ENCODE results near the gene POLRMT.
"Not testable (repeated sequence)": the region's sequence is repeated elsewhere in the genome, so short reads cannot be mapped to it uniquely, and the experiment has no call there.

The POLRMT gene

DNA sequence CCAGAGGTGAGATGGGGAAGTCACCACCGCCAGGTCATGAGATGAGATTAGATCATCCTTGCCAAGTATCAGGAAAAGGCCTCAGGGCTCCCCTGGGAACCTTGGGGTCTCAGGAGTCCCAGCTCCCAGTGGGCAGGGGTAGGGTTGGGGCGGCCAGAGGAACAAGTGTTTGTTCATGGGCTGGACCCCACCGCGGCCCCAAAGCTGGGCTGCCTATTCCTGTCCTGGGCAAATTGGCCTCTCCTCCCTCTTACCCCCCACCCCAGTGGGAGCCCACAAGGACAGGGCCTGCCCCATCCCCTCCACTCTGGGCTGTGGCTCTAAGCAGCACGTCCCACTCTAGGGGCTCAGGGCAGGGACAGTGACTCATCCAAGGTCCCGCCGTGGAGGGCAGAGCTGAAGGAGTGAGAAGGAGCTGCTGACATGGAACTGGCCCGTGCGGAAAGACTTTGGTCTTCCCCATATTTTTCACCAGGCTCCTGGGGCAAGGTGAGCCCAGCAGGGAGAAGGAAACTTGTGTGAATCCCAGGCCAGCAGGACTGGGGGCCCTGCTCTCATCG lies 47.7 kb downstream of the POLRMT start:
- no peak for TF ChIP-seq ZNF274 (IDR thresholded peaks at IDR 0.05; ENCODE audit: low read depth, low read length)
- H3K4me3 ChIP-seq (ENCODE audit: low read length), result no peak overlapping the region

DNA sequence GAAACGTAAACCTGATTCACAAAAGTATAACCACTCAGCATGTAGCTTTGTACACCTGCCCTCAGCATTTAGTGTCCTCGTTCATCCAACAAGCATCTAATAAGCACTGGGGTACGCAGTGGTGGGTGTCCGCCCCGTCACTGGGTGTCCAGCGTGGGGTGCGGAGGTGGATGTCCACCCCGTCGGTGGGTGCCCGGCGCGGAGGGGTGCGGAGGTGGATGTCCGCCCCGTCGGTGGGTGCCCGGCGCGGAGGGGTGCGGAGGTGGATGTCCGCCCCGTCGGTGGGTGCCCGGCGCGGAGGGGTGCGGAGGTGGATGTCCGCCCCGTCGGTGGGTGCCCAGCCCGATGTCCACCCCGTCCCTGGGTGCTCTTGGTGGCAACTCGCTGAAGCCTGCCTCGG lies 48.2 kb downstream of the POLRMT start:
- not testable (repeated sequence) for H3K4me3 ChIP-seq (ENCODE audit: low read length)

DNA sequence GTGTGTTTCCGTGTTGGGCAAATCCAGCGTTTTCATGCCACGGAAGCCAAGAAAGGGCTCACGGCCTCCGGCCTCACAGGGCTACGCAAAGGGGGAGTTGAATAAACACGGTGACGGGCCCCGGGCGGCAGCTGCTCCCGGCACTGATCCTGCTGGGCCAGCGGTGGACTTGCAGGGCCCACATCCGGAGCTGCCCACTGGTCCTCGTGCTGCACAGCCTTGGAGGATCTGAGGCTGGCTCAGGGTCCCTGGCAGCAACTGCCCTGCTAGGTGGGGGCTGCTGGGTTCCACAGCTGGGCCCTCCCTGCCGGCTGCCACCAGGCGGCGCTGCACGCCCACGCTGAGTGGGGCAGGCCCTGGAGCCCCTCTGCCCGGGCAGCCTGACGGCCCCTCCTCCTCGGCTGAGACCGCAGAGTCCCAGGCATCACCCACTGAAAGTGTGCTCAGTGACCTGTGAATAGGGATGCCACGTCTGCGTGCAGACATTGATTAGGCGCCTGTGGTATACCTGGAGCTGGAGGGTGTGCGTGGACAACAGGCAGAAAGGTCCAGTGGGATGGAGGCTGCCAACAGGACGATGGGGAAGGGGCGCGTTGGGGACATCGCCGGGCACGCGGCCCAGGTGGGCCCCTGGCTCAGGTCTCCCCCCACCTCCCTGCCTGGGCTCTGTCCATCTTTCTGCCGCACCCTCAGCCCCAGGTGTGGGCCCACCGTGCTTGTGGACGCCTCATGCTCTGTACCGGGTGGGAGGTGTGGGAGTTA lies 48.9 kb downstream of the POLRMT start:
- no peak for TF ChIP-seq ZNF274 (IDR thresholded peaks at IDR 0.05; ENCODE audit: low read depth, low read length)
- no peak overlapping the region for H3K4me3 ChIP-seq (ENCODE audit: low read length)

DNA sequence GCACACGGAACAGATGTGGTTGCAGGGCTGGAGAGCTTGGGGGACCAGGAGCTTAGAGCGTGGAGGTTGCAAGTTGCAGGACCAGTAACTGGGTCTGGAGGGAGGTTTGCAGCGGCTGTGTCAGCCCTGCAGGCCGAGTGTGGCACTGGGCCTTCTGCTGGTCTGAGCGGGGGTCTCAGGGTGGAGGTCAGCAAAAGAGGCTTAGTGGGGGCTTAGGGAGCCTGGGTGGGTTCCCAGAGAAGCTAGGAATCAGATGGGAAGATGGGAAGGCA lies 49.4 kb downstream of the POLRMT start:
- no peak for TF ChIP-seq ZNF274 (IDR thresholded peaks at IDR 0.05; ENCODE audit: low read depth, low read length)

DNA sequence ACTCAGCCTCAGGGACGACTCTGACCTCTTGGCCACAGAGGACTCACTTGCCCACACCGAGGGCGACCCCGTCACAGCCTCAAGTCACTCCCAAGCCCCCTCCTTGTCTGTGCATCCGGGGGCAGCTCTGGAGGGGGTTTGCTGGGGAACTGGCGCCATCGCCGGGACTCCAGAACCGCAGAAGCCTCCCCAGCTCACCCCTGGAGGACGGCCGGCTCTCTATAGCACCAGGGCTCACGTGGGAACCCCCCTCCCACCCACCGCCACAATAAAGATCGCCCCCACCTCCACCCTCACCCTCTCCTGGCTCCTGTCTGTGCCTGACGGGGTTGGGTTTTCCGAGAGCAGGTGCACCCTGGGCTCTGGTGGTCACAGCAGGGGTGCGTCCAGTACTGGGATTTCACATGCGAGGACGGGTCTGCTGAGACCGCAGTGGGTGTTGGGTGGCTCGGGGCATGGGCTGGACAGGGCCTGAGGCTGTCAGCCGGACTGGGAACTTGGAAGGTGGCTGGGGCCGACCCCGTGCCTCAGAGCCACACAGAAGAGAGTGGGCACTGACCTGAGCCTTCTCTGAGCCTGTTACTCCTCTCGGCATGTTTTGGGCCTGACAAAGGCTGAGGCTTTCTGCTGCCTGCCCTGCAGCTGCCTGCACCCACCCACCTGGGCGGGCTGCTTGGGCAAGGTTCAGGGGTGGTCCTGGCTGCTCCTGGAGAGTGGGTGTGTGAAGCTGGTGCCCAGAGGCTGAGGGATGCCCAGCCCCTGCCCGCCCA lies 50.0 kb downstream of the POLRMT start:
- TF ChIP-seq ZNF274 (IDR thresholded peaks at IDR 0.05; ENCODE audit: low read depth, low read length), result no peak

More for the DNA sequence above, 49.4 kb downstream of the POLRMT start:
- H3K4me3 ChIP-seq (ENCODE audit: low read length), result no peak overlapping the region

DNA sequence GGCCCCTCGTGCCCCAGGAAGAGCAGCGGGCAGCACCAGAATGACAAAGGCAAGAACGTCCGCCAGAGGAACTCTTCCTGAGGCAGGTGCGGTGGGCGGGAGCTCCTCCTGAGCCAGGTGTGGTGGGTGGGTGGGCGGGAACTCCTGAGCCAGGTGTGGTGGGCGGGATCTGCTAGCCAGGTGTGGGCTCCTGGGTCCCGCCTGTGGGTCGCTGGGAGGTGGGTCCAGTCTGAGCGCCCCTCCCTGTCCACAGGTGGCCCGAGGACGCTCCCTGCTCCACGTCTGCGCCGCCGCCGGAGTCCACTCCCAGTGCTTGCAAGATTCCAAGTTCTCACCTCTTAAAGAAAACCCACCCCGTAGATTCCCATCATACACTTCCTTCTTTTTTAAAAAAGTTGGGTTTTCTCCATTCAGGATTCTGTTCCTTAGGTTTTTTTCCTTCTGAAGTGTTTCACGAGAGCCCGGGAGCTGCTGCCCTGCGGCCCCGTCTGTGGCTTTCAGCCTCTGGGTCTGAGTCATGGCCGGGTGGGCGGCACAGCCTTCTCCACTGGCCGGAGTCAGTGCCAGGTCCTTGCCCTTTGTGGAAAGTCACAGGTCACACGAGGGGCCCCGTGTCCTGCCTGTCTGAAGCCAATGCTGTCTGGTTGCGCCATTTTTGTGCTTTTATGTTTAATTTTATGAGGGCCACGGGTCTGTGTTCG lies 50.7 kb downstream of the POLRMT start:
- TF ChIP-seq ZNF274 (IDR thresholded peaks at IDR 0.05; ENCODE audit: low read depth, low read length), result no peak
- no peak overlapping the region for H3K4me3 ChIP-seq (ENCODE audit: low read length)

More for the DNA sequence above, 50.0 kb downstream of the POLRMT start:
- H3K4me3 ChIP-seq (ENCODE audit: low read length), result no peak overlapping the region

DNA sequence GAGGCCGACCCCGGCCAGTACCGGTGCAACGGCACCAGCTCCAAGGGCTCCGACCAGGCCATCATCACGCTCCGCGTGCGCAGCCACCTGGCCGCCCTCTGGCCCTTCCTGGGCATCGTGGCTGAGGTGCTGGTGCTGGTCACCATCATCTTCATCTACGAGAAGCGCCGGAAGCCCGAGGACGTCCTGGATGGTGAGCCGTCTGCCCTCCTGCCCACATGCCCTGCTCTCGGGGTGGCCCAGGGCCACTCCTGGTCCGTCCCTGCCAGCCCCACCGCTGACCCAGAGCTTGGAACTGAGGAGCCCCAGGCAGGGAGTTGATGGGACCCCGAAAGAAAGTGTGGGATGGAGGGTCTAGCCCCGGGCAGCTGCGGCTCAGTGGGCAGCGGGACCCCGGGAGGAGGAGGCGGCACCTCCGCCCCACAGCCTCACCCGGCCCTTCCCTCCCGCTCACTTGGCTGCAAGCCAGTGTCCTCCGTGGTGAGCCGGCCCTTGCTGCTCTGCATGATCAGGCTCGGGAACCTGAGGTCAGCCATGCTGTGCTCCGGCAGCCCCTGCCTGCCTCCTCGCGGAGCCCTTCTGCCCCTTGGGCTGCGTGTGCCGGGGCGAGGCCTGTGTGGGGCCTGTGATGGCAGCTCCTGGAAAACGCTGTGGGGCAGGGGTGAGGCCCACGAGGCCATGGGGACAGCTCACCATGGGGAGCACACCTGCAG lies 51.8 kb downstream of the POLRMT start:
- no peak for TF ChIP-seq ZNF274 (IDR thresholded peaks at IDR 0.05; ENCODE audit: low read depth, low read length)
- H3K4me3 ChIP-seq (ENCODE audit: low read length), result no peak overlapping the region

DNA sequence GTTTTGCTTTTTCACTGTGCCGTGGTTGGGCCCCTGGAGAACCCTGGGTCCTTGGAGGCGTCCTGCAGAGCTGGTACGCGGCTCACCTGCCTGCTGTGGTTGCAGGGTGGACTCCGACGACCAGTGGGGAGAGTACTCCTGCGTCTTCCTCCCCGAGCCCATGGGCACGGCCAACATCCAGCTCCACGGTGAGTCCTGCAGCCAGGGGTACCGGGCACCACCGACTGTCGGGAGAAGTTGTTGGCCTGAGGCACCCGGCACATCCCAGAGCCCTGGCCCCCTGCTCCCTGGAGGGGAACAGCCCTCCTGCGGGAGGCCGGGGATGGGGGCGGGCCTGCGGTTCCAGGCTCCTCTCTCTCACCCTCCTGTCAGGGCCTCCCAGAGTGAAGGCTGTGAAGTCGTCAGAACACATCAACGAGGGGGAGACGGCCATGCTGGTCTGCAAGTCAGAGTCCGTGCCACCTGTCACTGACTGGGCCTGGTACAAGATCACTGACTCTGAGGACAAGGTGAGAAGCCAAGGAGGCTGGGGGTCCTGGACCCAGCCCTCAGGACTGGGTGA lies 53.0 kb downstream of the POLRMT start:
- TF ChIP-seq ZNF274 (IDR thresholded peaks at IDR 0.05; ENCODE audit: low read depth, low read length), result no peak

DNA sequence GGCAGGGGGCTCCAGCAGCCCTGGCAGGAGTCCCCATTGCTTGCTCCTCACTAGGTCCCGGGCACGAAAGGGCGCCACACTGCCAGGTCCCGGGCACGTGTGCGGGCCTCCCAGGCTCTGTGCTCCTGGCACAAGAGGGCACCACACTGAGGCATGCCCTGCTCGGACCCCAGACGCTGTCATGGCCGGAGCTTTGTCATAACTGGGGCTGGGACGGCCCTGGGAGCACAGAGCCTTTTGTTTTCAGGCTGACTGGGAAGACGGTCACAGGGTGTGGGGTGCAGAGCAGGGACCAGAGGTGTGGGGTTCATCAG lies 53.5 kb downstream of the POLRMT start:
- no peak overlapping the region for H3K4me3 ChIP-seq (ENCODE audit: low read length)
- TF ChIP-seq ZNF274 (IDR thresholded peaks at IDR 0.05; ENCODE audit: low read depth, low read length), result no peak

More for the DNA sequence above, 53.0 kb downstream of the POLRMT start:
- H3K4me3 ChIP-seq (ENCODE audit: low read length), result no peak overlapping the region

DNA sequence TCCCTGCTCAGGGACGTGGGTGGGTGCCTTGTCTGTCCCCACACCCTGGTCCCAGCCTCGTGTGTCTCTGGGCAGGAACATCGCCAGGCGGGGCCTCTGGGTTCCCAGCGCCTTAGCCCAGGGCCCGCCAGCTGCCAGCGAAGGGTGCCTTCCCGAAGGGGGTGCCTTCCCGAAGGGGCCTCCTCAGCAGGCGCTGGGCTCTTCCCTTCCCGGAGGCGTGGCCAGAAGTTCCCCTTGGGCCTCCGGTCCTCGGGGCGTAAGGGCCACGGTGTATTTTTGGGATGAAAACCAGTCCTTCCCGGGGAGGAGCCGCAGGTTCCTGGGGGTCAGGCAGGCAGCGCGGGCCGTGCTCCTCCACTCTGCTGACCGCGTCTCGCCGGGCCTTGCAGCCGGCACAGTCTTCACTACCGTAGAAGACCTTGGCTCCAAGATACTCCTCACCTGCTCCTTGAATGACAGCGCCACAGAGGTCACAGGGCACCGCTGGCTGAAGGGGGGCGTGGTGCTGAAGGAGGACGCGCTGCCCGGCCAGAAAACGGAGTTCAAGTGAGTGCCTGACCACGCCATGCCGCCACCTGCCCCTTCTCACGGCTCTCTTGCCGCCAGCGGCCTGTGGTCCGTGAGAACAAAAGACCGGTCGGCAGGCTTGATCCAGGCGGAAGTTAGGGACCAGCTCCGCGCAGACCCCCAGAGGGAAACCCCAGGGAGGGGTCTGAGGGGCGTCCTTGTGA lies 54.1 kb downstream of the POLRMT start:
- no peak for TF ChIP-seq ZNF274 (IDR thresholded peaks at IDR 0.05; ENCODE audit: low read depth, low read length)

DNA sequence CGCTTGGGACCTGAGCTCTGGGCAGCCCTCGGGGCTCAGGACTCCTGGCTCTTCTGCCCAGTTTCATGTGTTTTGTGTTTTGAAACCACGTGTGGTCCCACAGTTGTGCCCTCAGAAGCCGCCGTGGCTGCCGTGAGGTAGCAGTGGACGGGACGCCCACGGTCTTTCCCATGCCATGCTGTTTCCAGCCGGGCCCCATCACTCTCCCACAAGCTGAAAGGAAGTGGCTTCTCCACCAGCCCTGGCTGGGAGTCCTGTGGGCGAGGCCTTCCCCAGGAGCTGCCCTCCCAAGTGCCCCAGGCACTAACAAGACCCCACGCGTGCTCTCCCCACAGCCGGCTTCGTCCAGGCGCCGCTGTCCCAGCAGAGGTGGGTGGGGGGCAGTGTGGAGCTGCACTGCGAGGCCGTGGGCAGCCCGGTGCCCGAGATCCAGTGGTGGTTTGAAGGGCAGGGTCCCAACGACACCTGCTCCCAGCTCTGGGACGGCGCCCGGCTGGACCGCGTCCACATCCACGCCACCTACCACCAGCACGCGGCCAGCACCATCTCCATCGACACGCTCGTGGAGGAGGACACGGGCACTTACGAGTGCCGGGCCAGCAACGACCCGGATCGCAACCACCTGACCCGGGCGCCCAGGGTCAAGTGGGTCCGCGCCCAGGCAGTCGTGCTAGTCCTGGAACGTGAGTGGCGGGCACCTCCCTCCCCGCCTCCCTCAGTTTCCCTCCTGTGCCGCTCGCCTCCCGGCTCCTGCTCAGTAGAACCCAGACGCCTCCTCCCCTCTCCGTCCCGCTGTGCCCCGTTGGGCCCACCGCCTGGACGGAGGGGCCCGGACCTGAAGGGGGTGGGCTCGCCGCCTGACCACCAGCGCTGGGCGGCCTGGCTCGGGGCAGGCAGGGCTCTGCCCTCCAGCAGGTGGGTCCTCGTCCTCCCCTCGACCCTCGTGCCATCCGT lies 55.6 kb downstream of the POLRMT start:
- no peak overlapping the region for H3K4me3 ChIP-seq (ENCODE audit: low read length)
- no peak for TF ChIP-seq ZNF274 (IDR thresholded peaks at IDR 0.05; ENCODE audit: low read depth, low read length)

More for the DNA sequence above, 54.1 kb downstream of the POLRMT start:
- H3K4me3 ChIP-seq (ENCODE audit: low read length), result no peak overlapping the region

DNA sequence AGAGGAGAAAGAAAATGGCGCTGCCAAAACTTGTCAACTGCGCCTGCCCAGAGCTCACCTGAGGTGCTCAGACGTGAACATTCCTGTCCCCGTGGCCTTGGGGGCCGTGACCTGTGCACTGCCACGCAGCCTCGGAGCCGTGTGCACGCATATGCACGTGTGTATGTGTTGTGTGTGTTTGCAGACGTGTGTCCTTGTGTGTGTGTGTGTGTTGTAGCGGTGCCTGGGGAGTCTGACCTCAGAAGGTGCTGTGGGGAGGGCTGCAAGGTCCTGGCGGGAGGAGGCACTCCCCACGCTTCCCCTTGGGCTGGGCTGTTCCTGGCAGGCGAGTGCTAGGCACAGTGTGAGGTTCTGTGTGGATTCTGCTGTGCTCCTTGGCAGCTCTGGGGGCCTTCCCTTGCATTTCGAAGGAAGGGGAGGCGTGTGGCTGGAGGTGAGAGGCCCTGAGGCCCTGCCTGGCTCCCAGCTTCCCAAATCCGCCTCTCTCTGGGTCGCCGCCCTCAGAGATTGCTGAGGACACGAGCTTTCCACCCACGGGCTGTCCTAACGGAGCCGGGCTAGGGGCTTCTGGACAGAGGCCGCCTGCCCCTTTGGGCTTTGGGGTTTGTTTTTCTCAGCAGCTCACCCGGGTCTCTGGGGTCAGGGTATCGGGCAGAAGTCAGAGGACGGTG lies 56.4 kb downstream of the POLRMT start:
- TF ChIP-seq ZNF274 (IDR thresholded peaks at IDR 0.05; ENCODE audit: low read depth, low read length), result no peak
- no peak overlapping the region for H3K4me3 ChIP-seq (ENCODE audit: low read length)
